COLO668 (cell line): ENCODE data around the gene TVP23A.

Source experiments
- DNase-seq: peaks from one replicate; lab custom pipeline; 2025; ENCODE audit not compliant: unreplicated experiment; lab: John Stamatoyannopoulos, UW

TVP23A gene

DNA sequence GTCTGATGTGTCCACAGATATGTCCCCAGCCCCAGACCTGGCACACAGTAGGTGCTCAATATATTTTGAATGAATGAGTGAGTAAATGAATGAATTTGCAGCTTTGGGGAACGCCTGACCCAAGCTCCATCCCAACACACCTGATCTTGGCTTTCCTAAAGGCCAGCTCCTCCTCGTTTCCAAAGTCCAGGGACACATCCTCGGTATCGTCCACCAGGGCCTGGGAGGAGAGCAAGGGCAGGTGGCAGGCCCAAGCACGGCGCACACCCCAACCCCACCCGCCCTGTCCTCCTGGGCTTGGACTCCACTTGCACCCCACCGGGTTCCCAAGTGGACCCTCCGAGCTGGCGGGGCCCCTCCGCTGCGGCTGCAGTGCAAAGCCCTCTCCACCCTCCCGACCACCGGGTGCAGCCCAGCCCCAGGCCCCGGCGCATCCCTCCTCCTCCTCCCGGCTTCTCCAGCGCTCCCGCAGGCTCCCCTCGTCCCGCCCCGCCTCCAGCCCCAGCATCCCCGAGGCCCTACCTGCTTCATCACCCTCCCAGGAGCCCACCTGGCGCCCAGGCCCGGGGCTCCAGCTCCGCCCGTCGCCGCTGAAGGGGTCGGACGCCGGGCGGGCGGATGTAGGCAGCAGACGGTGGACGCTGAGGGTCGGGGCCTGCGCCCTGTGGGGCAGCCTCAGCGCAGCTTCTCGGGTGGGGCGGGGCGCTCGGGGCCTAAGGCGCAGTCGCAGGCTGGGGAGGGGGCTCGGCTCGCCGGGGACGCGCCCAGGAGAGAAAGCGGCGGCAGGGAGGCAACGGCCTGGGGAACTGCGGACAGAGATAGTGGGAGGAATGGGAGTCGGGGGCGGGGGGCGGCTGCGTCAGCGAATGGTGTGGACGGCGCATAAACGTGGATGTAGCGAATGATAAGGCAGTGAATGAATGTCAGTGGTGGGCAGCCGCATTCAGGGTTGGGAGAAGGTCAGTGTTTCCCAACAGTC, at the start of gene TVP23A:
TVP23A (minus strand) TSS at position 832 of the 979 bp plus-strand sequence; CDS start at position 531, 301 bp downstream.
- DNase-seq: no peak

DNA sequence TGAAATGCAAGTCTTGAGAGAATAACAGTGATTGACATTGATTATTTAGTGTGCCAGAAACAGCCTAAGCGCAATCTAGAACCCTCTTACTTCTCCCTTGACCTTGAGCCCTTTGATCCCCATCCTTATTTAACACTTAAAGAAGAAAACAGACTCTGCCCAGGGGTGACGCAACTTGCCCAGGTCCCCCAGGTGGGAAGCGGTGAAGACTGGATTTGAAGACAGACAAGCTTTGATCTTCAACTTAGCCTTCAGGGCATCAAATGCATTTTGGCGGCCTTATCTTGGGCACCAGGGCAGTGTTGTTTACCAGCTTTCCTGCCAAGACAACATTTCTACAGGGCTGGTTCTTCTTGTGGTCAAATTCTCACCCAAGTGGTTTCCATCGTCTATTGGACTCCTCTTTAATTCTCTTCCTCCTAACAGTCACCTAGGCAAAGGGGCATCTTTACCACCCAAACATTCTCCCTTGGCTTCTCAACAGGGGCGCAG, 49.6 kb upstream of the TVP23A start:
- DNase-seq: no peak

DNA sequence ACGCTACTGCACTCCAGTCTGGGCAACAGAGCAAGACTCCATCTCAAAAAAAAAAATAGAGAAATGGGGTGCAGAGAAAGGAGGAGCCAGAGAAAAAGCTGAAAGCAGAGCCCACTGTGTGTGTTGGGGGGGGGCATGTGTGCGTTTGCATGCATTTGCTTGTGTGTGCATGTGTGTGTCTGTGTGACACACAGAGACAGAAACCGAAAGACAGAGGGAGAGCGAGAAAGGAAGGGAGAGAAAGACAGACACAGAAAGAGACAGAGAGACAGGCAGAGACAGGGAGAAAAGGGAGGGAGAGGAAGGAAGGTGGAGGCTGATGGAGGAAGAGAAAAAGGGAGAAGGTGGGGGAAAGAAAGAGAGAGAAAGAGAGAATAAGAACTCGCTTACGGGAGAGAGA, 48.6 kb upstream of the TVP23A start:
- DNase-seq: no peak

DNA sequence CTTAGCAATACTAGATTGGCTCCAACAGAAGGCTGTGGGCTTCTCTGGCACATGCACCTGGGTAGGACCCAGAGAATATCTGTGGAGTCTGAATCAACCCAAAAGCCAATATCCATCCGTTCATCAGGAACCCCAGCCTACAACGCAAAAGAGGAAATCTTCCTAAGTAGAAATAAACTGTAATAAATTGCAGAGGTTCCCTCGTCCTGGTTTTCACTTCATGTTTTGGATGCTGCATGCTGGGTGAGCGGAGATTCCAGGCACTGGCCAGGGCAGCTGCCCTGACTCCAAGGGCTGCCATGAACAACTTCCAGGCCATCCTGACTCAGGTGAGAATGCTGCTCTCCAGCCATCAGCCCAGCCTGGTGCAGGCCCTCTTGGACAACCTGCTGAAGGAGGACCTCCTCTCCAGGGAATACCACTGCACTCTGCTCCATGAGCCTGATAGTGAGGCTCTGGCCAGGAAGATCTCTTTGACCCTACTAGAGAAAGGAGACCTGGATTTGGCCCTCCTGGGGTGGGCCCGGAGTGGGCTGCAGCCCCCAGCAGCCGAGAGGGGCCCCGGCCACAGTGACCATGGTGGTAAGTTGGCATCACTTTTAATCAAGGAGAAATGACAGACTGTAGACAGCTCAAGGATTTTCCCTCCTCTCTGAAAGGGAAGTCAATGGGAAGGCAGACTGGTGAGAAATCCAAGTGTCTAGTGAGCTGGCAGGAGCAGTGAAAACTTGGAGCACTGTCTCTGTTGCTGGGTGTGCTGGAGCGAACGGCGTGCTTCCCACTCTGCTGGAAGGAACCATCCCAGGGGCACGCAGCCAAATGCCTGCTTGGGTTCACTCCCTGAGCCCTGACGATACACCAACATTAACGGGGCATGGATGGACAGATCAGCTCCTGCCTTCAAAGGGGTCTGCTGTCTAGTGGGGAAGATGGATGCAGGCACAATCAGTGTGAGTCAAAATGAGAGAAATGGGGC, 47.7 kb upstream of the TVP23A start:
- no peak for DNase-seq

DNA sequence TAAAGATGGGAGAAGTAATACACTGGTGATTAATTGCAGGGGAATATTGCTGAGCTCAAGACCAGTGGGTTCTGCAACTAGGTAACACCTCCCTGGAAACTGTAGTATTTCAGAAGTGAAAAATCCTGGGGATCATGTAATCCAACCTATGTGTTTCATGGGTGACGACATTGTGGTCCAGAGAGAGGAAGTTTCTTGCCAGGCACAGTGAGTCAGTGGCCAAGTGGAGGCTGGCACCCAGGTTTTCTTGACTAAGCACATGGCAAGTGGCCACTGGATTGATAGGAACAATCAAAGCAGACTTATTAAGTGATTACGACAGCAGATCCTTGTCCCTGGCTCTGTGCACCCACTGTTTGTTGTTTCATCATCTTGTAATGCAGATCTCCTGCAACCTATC, 43.8 kb upstream of the TVP23A start:
- no peak for DNase-seq

DNA sequence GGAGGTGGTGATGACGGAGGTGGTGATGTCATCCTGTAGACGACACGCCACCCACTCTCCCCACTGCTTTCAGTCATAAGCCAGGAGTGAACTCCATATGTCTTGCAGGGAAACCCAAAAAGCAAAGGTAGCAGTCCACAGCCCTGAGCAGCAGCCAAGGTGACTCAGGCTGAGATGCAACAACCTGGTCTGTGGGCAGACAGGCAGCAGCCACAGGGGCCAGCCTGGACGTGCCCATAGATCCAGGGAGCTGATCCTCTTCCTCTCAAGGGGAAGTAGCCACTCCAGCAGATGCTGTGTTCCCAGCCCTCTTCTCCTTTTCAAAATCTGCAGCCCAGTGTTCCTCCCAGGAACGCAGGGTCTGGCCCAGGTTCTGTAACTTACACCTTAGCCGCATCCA, 41.1 kb upstream of the TVP23A start:
- no peak for DNase-seq

DNA sequence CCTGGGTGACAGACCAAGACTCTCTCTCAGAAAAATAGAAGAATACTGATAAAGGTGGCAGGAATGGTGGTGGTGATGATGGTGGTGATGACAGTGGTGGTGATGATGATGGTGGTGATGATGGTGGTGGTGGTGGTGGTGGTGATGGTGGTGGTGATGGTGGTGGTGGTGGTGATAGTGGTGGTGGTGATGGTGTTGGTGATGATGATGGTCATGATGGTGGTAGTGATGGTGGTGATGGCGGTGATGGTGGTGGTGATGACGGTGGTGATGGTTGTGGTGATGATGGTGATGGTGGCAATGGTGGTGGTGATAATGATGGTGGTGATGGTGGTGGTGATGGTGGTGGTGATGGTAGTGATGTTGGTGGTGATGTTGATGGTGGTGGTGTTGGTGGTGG, 40.4 kb upstream of the TVP23A start:
- no peak for DNase-seq

DNA sequence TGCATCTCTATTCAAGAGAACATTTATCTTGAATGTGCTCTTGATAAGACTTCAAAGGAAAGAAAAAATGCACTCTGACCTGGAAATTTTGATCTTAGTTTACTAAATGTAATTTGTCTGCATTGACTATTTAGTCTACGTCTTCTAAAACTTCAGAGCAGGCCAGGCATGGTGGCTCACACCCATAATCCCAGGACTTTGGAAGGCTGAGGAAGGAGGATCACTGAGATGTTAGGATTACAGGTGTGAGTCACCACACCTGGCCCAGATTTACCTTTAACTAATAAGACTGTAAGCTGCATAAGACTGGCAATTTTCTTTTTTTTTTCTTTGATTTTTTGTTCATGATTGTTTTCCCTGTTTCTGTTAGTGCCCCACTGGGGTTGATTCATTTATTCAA, 39.6 kb upstream of the TVP23A start:
- DNase-seq: no peak

DNA sequence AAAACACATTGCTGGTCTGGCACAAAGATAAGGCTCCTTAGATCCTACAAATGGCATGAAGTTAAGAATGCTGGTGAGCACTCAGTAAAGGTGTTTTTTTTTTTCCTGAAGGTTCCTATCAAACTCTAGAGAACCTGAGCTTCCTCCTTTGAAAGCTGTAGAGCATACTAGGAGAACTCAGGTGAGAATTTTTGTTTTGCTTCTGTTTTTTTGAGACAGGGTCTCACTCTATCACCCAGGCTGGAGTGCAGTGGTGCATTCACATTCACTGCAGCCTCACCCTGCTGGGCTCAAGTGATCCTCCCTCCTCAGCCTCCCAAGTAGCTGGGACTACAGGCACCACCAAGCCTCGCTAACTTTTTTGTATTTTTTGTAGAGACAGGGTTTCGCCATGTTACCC, 37.4 kb upstream of the TVP23A start:
- no peak for DNase-seq

DNA sequence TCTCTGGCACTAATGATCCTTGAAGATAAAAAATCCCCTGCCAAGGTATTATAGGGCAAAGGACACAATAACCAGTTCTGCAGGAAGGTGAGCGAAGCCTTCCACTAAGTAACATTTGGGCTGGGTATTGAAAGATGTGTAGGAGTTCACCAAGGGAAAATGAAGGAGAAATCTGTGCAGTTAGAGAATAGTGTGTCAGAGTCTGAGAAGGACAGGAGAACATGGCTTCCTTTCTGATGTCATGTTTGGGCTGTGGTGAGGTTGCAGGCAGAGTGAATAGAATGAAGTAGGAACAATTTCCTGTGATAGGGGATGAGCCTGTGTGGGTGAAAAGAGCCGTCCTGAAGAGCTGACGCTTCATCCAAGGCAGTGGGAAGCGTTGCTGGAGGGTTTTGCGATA, 34.4 kb upstream of the TVP23A start:
- DNase-seq: no peak

DNA sequence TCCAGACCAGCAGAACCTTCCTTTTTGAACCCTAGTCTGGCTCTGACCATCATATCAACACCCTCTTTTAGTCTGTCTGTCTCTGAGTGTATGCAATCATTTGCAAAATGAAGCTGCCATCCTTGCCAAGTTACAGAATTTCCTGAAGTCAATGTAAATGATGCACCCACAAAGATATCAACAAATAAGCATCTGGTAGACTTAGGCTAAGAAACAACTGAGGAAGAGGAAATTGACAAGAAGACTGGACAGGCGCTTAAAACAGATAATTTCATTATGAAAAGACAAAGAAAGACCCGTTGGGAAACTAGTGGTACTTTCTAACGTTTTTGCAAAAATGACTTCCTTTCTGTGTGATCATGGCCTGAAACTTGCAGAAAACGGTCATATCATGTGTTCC, 33.7 kb upstream of the TVP23A start:
- DNase-seq: no peak

DNA sequence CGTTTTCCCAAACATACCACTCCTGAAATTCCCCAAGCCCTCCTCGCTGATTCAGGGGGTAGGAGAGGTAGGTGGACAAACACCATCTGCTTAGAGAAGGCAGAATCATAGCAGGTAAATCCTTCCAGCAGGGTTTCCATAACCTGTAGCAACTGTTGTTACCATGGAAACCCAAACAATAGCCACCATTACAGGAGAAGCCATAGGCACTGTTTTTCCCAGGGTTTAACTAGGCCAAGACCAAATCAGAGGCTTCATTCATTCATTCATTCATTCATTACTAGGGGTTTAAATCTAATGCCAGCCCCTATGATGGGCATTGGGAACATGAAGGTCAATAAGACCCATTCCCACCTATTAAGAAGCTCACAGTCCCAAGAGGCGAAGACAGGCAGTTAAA, 32.9 kb upstream of the TVP23A start:
- DNase-seq: no peak

DNA sequence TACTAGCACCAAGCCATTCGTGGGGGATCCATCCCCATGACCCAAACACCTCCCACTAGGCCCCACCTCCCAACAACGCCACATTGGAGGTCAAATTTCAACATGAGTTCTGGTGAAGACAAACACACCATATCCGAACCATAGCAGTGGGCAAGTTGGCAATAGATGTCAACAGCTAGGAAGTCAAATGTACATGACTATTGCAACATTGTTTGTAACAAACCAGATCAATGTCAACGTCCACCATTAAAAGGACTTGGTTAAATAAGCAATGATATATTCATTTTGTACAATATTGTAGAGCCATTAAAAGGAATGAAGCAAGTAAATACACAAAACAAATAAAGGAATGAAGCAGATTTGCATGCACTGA, 31.9 kb upstream of the TVP23A start:
- DNase-seq: no peak

DNA sequence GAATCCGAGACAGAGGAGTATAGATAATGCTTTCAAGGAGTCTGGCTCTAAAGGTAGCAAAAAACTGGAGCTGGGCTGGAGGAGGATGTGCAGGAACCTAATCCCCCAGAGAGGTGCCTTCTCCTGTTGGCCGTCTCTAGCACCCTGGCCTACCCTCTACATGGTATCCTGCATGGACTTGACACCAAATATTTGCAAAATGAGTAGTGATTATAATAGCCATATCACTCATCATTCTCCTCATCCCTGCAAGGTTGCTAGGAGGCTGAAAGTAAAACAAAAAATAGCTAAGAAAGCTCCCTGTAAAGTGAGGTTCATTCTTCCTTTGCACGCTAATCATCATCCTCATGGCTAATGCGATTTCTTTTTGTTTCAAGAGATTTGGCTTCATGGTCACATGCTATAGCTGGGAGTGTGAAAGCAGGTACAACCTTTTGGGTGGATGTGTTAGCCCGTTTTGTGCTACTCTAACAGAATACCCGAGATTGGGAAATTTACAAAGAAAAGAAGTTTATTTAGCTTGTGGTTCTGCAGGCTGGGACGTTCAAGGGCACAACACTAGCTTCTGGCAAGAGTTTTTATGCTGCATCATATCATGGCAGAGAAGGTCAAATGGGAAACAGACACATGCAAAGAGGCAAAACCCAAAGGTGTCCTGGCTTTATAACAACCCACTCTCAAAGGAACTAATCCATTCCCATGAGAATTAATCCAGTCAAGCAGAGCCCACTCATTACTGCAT, 31.3 kb upstream of the TVP23A start:
- no peak for DNase-seq

DNA sequence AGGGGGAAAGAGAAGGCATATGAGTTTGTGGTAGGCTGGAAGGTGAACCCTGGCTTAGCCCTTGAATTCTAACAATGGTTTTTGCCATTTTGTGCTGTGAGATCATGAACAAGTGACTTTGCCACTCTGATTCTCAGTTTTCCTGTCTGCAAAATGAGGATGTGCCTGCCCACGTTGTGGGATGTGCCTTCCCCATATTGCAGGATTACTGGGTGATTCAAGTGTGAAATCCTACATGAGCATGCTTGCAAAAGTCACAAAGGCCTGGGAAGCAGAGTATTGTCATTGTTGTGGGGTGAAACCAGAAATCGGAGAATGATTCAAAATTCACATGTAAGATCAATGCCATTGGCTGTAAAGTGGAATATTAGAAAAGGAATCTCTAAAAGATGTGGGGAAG, 28.6 kb upstream of the TVP23A start:
- no peak for DNase-seq

DNA sequence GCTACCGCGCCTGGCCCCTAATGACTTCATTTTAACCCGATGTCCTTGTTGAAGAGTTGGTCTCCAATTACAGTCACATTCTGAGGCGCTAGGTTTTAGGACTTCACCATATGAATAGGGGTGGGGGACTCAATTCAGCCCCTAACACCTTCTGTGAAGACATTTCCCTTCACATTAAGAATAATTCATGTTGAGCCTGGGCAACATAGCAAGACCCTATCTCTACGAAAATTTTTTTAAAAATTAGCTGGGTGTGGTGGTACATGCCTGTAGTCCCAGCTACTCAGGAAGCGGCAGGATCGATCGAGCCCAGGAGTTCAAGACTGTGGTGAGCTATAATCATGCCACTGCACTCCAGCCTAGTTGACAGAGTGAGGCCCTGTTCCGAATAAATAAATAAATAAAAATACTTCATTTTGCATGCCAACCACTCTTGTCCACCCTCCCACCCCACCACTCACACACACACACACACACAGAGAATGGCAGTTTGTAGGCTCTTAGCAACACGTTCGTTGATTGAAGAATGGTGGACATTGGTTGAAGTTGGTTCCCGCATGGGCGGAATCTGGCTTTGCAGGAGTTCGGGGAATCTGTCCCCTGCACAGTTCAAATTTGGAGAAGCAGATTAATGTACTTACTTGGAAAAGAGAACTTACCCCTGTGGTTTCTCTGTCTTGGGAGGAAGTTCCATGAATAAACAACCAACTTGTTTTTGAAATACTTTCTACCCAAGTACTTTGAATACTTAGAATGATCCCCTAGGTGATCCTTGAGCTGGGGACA, 27.8 kb upstream of the TVP23A start:
- no peak for DNase-seq

DNA sequence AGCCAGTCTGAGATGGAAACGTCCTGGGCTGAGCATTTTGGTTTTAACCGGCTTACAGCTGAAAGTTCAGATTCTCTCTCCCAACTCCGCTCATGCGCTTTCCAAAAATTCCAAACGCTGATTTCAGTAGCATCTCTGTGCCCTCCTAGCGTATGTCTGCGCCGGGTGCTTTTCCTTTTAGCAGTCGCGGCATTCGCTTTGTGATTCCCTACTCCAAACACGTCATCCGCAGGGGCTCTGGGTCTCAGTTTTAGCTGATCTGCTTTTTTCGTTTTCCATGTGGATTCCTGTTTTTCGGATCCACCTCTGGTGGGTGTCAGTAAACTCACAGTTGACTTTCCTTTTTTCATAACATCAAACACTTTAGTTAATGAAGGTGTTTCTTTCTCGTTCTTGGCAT, 22.1 kb upstream of the TVP23A start:
- no peak for DNase-seq

DNA sequence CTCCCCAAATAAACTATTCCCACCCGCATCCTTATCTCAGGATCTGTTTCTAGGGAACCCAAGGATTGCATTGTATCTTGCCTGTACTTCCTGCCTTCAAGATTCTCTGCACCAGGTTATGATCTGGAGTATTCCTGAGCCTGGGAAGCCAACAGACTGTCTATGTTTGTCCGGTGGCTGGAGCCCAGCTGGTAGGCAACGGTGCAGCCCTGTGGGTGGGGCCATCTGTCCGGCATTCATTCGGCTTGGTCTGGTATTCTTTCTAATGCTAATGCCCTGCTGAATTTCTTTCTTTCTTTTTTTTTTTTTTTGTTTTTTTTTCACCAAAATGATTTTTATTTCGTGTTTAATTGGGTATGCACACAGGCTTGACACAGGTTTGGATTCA, 20.7 kb upstream of the TVP23A start:
- DNase-seq: no peak

DNA sequence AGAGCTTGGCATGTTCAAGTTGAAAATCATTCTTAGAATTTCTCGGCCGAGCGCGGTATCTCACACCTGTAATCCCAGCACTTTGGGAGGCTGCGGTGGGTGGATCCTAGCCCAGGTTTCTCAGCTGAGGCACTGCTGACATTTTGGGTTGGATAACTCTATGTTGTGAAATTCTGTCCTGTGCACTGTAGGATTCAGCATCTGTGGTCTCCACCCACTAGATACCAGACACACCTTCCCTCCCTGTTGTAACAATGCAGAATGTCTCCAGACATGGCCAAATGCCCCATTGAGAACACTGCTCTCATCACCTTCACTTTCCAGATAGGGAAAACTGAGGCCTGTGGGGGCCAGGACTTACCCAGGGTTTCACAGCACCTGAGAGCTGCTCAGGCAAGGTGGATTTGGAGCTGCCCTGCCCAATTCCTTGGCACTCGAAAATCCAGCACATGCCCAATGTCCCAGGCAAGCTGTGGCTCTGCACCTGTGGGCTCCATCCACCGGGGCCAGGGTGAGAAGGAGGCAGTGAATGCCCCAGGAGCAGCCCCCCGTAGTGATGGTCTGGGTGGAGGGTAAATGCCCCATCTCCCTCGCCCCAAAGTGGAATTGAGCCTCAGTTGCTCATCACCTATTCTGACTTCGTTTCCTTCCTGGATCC, 20.2 kb upstream of the TVP23A start:
- no peak for DNase-seq
